ENCODE data around the gene TNFSF18.

TNFSF18 gene

DNA sequence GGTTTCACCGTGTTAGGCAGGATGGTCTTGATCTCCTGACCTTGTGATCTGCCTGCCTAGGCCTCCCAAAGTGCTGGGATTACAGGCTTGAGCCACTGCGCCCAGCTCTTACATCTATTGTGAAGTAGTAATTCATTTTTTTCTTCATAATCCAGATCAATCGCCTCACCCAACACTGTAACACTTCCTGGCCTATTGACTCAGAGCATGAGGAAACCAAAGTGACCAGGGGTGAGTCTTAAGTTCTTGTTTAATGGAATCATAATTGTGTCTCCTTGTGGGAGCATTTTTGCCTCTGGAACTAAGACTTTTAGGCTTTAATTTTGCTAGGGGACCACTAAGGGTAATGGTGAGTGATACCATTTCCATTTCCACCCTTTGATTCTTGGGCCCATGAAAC, 27.4 kb downstream of the TNFSF18 start:
- Histone ChIP-seq H3K4me3 (ENCODE audit: severe bottlenecking) (no peak overlapping the region), H3K9me3 (ENCODE audit: severe bottlenecking) (no peaks in the 10 kb centered on the region), H3K27ac (ENCODE audit: poor library complexity, severe bottlenecking) (no peak overlapping the region), H3K4me1 (ENCODE audit: insufficient read depth, poor library complexity, severe bottlenecking) (no peaks in the 10 kb centered on the region), H3K27me3 (ENCODE audit: insufficient read depth, poor library complexity, severe bottlenecking) (no peaks in the 10 kb centered on the region), H3K36me3 (ENCODE audit: low read depth) (no peaks in the 10 kb centered on the region)
- TF ChIP-seq, protein P1, sequence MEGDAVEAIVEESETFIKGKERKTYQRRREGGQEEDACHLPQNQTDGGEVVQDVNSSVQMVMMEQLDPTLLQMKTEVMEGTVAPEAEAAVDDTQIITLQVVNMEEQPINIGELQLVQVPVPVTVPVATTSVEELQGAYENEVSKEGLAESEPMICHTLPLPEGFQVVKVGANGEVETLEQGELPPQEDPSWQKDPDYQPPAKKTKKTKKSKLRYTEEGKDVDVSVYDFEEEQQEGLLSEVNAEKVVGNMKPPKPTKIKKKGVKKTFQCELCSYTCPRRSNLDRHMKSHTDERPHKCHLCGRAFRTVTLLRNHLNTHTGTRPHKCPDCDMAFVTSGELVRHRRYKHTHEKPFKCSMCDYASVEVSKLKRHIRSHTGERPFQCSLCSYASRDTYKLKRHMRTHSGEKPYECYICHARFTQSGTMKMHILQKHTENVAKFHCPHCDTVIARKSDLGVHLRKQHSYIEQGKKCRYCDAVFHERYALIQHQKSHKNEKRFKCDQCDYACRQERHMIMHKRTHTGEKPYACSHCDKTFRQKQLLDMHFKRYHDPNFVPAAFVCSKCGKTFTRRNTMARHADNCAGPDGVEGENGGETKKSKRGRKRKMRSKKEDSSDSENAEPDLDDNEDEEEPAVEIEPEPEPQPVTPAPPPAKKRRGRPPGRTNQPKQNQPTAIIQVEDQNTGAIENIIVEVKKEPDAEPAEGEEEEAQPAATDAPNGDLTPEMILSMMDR (IDR thresholded peaks at IDR 0.05; ENCODE audit: poor library complexity, severe bottlenecking), result no peak
- no peak for ATAC-seq (ENCODE audit: low read depth)
- no peak for DNase-seq (ENCODE audit: low spot score)

DNA sequence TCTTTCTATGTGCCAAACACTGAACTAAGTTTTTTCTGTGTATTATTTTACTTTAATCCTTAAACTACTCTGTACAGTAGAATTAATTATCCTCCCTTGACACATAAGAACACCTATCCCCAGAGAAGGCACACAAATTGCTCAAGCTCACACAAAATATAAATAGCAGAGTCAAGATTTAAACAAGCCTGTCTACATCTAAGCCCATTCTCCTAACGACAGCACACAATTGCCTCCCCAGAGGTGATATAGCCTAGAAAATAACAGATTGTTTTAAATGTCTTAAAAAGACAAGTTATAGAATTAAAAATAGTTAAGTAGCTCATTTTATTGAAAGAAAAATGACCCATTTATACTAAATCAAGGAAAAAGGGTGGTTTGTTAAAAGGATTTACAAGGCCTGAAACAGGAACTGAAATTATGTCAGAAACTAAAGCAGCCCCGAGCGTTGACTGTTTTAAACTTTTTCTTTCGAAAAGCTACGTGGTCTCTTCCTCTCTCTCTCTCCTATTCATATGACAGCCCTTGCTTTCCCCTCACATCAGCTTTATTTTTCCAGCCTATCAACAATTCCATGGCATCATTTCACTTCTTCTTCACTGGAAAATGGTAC, 30.5 kb downstream of the TNFSF18 start:
- ATAC-seq (ENCODE audit: low read depth) (no peak), DNase-seq (ENCODE audit: low spot score) (no peak)
- no peak overlapping the region for H3K27ac ChIP-seq (ENCODE audit: poor library complexity, severe bottlenecking)
- H3K9me3 ChIP-seq (ENCODE audit: severe bottlenecking), result no peaks in the 10 kb centered on the region
- H3K4me3 ChIP-seq (ENCODE audit: severe bottlenecking), result no peak overlapping the region
- TF ChIP-seq, protein P1 (IDR thresholded peaks at IDR 0.05; ENCODE audit: poor library complexity, severe bottlenecking), result no peak
- no peaks in the 10 kb centered on the region for H3K36me3 ChIP-seq (ENCODE audit: low read depth)
- H3K4me1 ChIP-seq (ENCODE audit: insufficient read depth, poor library complexity, severe bottlenecking), result no peaks in the 10 kb centered on the region
- H3K27me3 ChIP-seq (ENCODE audit: insufficient read depth, poor library complexity, severe bottlenecking), result no peaks in the 10 kb centered on the region

DNA sequence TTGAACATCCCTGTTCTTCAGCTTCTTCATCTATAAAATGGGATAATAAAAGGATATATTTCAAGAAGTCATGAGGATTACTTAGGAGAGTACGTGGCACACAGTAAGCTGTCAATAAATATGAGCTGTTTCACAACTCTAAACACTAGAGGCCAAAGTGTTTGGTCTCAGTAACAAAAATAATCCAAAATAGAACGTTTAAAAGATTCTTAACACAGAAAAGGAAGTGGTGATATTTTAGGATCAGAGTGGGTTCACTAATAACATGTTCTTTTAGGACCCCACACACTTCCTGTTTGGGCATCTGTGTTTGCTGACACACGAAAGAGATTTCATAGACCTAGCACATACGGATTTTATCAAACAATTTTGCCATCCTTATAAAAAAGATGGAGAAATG, 32.9 kb downstream of the TNFSF18 start:
- Histone ChIP-seq H3K36me3 (ENCODE audit: low read depth) (no peaks in the 10 kb centered on the region), H3K4me1 (ENCODE audit: insufficient read depth, poor library complexity, severe bottlenecking) (no peaks in the 10 kb centered on the region), H3K27me3 (ENCODE audit: insufficient read depth, poor library complexity, severe bottlenecking) (no peaks in the 10 kb centered on the region), H3K27ac (ENCODE audit: poor library complexity, severe bottlenecking) (no peak overlapping the region), H3K4me3 (ENCODE audit: severe bottlenecking) (no peak overlapping the region), H3K9me3 (ENCODE audit: severe bottlenecking) (no peaks in the 10 kb centered on the region)
- DNase-seq (ENCODE audit: low spot score) (no peak), ATAC-seq (ENCODE audit: low read depth) (no peak)
- TF ChIP-seq, protein P1 (IDR thresholded peaks at IDR 0.05; ENCODE audit: poor library complexity, severe bottlenecking), result no peak

DNA sequence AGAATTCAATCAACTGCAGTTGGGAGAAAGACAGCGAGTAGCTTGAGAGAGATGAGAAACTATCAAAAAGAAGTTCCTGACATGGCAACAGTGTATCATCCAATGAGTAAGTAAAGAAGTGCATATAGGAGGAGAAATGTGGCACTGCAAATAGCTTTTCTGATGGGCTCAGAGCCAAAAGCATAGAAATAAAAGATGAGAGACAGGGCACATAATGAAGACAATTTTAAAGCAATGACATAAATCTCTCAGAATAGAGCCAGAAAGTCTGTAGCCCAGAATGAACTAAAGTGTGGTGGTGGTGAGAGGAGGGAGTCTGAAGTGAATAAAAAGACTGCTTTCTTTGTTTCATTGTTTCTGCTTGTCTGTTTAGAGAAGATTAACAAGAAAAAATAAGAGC, 34.3 kb downstream of the TNFSF18 start:
- Histone ChIP-seq H3K36me3 (ENCODE audit: low read depth) (no peaks in the 10 kb centered on the region), H3K4me3 (ENCODE audit: severe bottlenecking) (no peak overlapping the region), H3K4me1 (ENCODE audit: insufficient read depth, poor library complexity, severe bottlenecking) (no peaks in the 10 kb centered on the region), H3K9me3 (ENCODE audit: severe bottlenecking) (no peaks in the 10 kb centered on the region), H3K27ac (ENCODE audit: poor library complexity, severe bottlenecking) (no peak overlapping the region), H3K27me3 (ENCODE audit: insufficient read depth, poor library complexity, severe bottlenecking) (no peaks in the 10 kb centered on the region)
- TF ChIP-seq, protein P1 (IDR thresholded peaks at IDR 0.05; ENCODE audit: poor library complexity, severe bottlenecking), result no peak
- ATAC-seq (ENCODE audit: low read depth), result no peak
- no peak for DNase-seq (ENCODE audit: low spot score)

DNA sequence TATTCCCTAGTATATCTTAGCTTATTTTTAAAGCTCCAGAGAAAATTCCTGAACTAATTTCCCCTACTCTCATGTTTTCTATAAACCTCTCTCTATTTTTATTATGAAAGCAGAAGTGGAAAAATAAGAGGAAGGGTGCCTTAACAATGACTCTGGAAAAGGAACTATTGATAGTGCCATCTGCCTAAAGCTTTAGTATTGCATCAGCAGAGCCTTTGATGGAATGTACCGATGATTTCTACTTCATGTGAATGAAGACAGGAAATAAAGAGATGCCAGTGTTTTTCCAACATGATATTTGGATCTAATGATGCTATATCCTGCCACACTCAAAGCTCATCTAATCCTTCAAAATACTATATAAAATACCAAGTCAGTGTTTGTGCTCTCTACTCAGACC, 35.1 kb downstream of the TNFSF18 start:
- H3K4me1 ChIP-seq (ENCODE audit: insufficient read depth, poor library complexity, severe bottlenecking), result no peaks in the 10 kb centered on the region
- TF ChIP-seq, protein P1 (IDR thresholded peaks at IDR 0.05; ENCODE audit: poor library complexity, severe bottlenecking), result no peak

More for the DNA sequence above, 35.1 kb downstream of the TNFSF18 start:
- H3K27me3 ChIP-seq (ENCODE audit: insufficient read depth, poor library complexity, severe bottlenecking), result no peaks in the 10 kb centered on the region
- DNase-seq (ENCODE audit: low spot score) (no peak), ATAC-seq (ENCODE audit: low read depth) (no peak)
- no peaks in the 10 kb centered on the region for H3K9me3 ChIP-seq (ENCODE audit: severe bottlenecking)
- H3K27ac ChIP-seq (ENCODE audit: poor library complexity, severe bottlenecking), result no peak overlapping the region
- no peak overlapping the region for H3K4me3 ChIP-seq (ENCODE audit: severe bottlenecking)
- H3K36me3 ChIP-seq (ENCODE audit: low read depth), result no peaks in the 10 kb centered on the region
